Measurements from ENCODE around the gene MTCL1.

Gene MTCL1

GRCh38 chr18:8822643-8823042, 117.3 kb downstream of the MTCL1 start:
- Histone ChIP-seq H2AFZ (ENCODE audit: low read length) (no peak overlapping the region), H3K9me2 (ENCODE audit: low read depth, low read length) (no peaks in the 10 kb centered on the region), H3K79me2 (ENCODE audit: insufficient read depth, low read length) (no peaks in the 10 kb centered on the region), H3F3A (ENCODE audit: insufficient read depth, low read length) (no peaks in the 10 kb centered on the region), H3K9ac (ENCODE audit: low read length) (no peak overlapping the region), H3K4me1 (ENCODE audit: insufficient read depth, low read length, severe bottlenecking) (no peaks in the 10 kb centered on the region), H3K4me3 (ENCODE audit: low read depth, low read length, poor library complexity, severe bottlenecking) (no peak overlapping the region), H3K4me2 (ENCODE audit: low read length) (no peak overlapping the region), H3K27ac (ENCODE audit: low read depth, low read length, poor library complexity, severe bottlenecking) (no peak overlapping the region), H4K20me1 (ENCODE audit: insufficient read depth, low read length) (no peaks in the 10 kb centered on the region), H3K36me3 (ENCODE audit: insufficient read depth, low read length) (peaks cover 90% of the 10 kb centered on the region), H3K27me3 (ENCODE audit: insufficient read depth, low read length) (no peaks in the 10 kb centered on the region), H3K9me3 (ENCODE audit: low read length) (no peaks in the 10 kb centered on the region)
- TF ChIP-seq CTCF (IDR thresholded peaks at IDR 0.05; ENCODE audit: low read length), result no peak
- no peak for TF ChIP-seq EZH2 (IDR thresholded peaks at IDR 0.05; ENCODE audit: borderline replicate concordance, low read length)

DNA sequence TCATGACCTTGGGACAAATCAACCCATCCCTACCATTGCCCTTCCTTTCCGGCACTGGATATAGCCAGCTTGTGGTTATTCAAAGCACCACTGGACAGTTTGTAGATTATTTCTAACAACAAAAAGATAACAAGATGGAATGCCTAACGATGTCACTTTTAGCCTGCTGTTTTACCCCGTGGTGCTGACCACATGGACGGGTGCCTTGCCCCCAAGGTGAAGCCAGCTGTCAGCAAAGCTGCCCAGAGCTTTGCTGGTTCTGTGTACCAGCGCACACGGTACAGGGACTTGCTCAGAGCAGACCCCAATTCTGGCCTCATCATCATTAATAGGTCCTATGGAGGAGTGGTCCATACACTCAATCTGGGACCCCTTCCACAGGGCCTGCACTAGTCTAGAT, 118.2 kb downstream of the MTCL1 start:
- no peaks in the 10 kb centered on the region for H3K9me3 ChIP-seq (ENCODE audit: low read length)
- no peaks in the 10 kb centered on the region for H3K79me2 ChIP-seq (ENCODE audit: insufficient read depth, low read length)
- no peaks in the 10 kb centered on the region for H3K27me3 ChIP-seq (ENCODE audit: insufficient read depth, low read length)
- H2AFZ ChIP-seq (ENCODE audit: low read length), result no peak overlapping the region
- H3K9me2 ChIP-seq (ENCODE audit: low read depth, low read length), result no peaks in the 10 kb centered on the region
- H3K4me3 ChIP-seq (ENCODE audit: low read depth, low read length, poor library complexity, severe bottlenecking), result no peak overlapping the region
- H3K4me2 ChIP-seq (ENCODE audit: low read length), result no peak overlapping the region
- no peak for TF ChIP-seq CTCF (IDR thresholded peaks at IDR 0.05; ENCODE audit: low read length)
- no peak for TF ChIP-seq EZH2 (IDR thresholded peaks at IDR 0.05; ENCODE audit: borderline replicate concordance, low read length)
- no peak overlapping the region for H3K9ac ChIP-seq (ENCODE audit: low read length)
- H3F3A ChIP-seq (ENCODE audit: insufficient read depth, low read length), result no peaks in the 10 kb centered on the region
- peaks cover 83% of the 10 kb centered on the region for H3K36me3 ChIP-seq (ENCODE audit: insufficient read depth, low read length)
- H4K20me1 ChIP-seq (ENCODE audit: insufficient read depth, low read length), result no peaks in the 10 kb centered on the region
- H3K27ac ChIP-seq (ENCODE audit: low read depth, low read length, poor library complexity, severe bottlenecking), result no peak overlapping the region
- H3K4me1 ChIP-seq (ENCODE audit: insufficient read depth, low read length, severe bottlenecking), result no peaks in the 10 kb centered on the region

GRCh38 chr18:8824846-8825245, 119.5 kb downstream of the MTCL1 start:
- H3K79me2 ChIP-seq (ENCODE audit: insufficient read depth, low read length), result no peaks in the 10 kb centered on the region
- no peaks in the 10 kb centered on the region for H3K9me3 ChIP-seq (ENCODE audit: low read length)
- H3K27ac ChIP-seq (ENCODE audit: low read depth, low read length, poor library complexity, severe bottlenecking), result no peak overlapping the region
- no peak overlapping the region for H3K4me3 ChIP-seq (ENCODE audit: low read depth, low read length, poor library complexity, severe bottlenecking)
- no peaks in the 10 kb centered on the region for H4K20me1 ChIP-seq (ENCODE audit: insufficient read depth, low read length)
- H2AFZ ChIP-seq (ENCODE audit: low read length), result no peak overlapping the region
- no peaks in the 10 kb centered on the region for H3K4me1 ChIP-seq (ENCODE audit: insufficient read depth, low read length, severe bottlenecking)
- H3K4me2 ChIP-seq (ENCODE audit: low read length), result no peak overlapping the region
- H3F3A ChIP-seq (ENCODE audit: insufficient read depth, low read length), result no peaks in the 10 kb centered on the region
- TF ChIP-seq EZH2 (IDR thresholded peaks at IDR 0.05; ENCODE audit: borderline replicate concordance, low read length) (no peak), CTCF (IDR thresholded peaks at IDR 0.05; ENCODE audit: low read length) (no peak)
- H3K9me2 ChIP-seq (ENCODE audit: low read depth, low read length), result no peaks in the 10 kb centered on the region
- H3K27me3 ChIP-seq (ENCODE audit: insufficient read depth, low read length), result no peaks in the 10 kb centered on the region
- H3K9ac ChIP-seq (ENCODE audit: low read length), result no peak overlapping the region
- H3K36me3 ChIP-seq (ENCODE audit: insufficient read depth, low read length), result peaks cover 70% of the 10 kb centered on the region
